IPS-NIHi11 (cell line): ENCODE measurements around the gene PLAAT2.
"Not testable (repeated sequence)": the region's sequence is repeated elsewhere in the genome, so short reads cannot be mapped to it uniquely, and the experiment has no call there.

Experiments
- DNase-seq: peaks from one replicate; pipeline ENCODE4 v3.0.0; 2012; ENCODE audit warnings: mixed read lengths, low spot score

The PLAAT2 gene

GRCh38 chr11:63549411-63549810, 13.8 kb downstream of the PLAAT2 start:
- no peak for DNase-seq

GRCh38 chr11:63548178-63548577, 15.0 kb downstream of the PLAAT2 start:
- no peak for DNase-seq

- no peak for DNase-seq
Measured at GRCh38 chr11:63547061-63547460, 16.1 kb downstream of the PLAAT2 start.

GRCh38 chr11:63543711-63544110, 19.5 kb downstream of the PLAAT2 start:
- no peak for DNase-seq

GRCh38 chr11:63542506-63542905, 20.7 kb downstream of the PLAAT2 start:
- DNase-seq: not testable (repeated sequence)

- no peak for DNase-seq
Measured at GRCh38 chr11:63537293-63538101, 25.7 kb downstream of the PLAAT2 start.

GRCh38 chr11:63536669-63537292, 26.4 kb downstream of the PLAAT2 start, which contains the start of gene PLAAT4:
Gene PLAAT4 (plus strand): TSS chr11:63536808. CDS start chr11:63536869, 61 bp downstream.
- no peak for DNase-seq

GRCh38 chr11:63535734-63536133, 27.4 kb downstream of the PLAAT2 start:
- no peak for DNase-seq

- DNase-seq: no peak
Measured at GRCh38 chr11:63534895-63535461, 28.2 kb downstream of the PLAAT2 start.

- DNase-seq: no peak
Measured at GRCh38 chr11:63534076-63534475, 29.1 kb downstream of the PLAAT2 start.

GRCh38 chr11:63532799-63533475, 30.2 kb downstream of the PLAAT2 start:
- DNase-seq: no peak

- DNase-seq: no peak
Measured at GRCh38 chr11:63532117-63532516, 31.1 kb downstream of the PLAAT2 start.

- DNase-seq: not testable (repeated sequence)
Measured at GRCh38 chr11:63531074-63531792, 31.9 kb downstream of the PLAAT2 start.

- no peak for DNase-seq
Measured at GRCh38 chr11:63530021-63530420, 33.2 kb downstream of the PLAAT2 start.

GRCh38 chr11:63529373-63529772, 33.8 kb downstream of the PLAAT2 start:
- DNase-seq: not testable (repeated sequence)

- DNase-seq: not testable (repeated sequence)
Measured at GRCh38 chr11:63528729-63529278, 34.4 kb downstream of the PLAAT2 start.

GRCh38 chr11:63528156-63528555, 35.0 kb downstream of the PLAAT2 start:
- DNase-seq: not testable (repeated sequence)

- DNase-seq: no peak
Measured at GRCh38 chr11:63527667-63528066, 35.5 kb downstream of the PLAAT2 start.

GRCh38 chr11:63523151-63523550, 40.0 kb downstream of the PLAAT2 start:
- no peak for DNase-seq

GRCh38 chr11:63521896-63522295, 41.3 kb downstream of the PLAAT2 start:
- DNase-seq: no peak

- no peak for DNase-seq
Measured at GRCh38 chr11:63520606-63521170, 42.5 kb downstream of the PLAAT2 start.
